A549 (cell line): ENCODE data around the gene FKBP15.

ENCODE experiments used
- CTCF ChIP-seq: fragments of >200 bp; sonication (Bioruptor Twin); formaldehyde crosslinking; IDR thresholded peaks from 3 replicates; pipeline ENCODE4 v1.5.1; 2016
- EHMT2 ChIP-seq: fragments of 200-600 bp; sonication (generic); IDR thresholded peaks from 2 replicates; pipeline ENCODE4 v1.6.1; 2016; ENCODE audit warnings: antibody characterized with exemption, low read depth, mild to moderate bottlenecking, moderate library complexity
- JUN ChIP-seq, 2 experiments: fragments of >200 bp; sonication (Bioruptor Twin); formaldehyde crosslinking; IDR thresholded peaks; 2 replicates in 1 of 2; 3 replicates in 1 of 2; pipeline ENCODE4 v1.6.1; 2016 to 2017
- KDM1A ChIP-seq: fragments of 200-600 bp; sonication (generic); IDR thresholded peaks from 2 replicates; pipeline ENCODE4 v1.6.1; 2016; ENCODE audit warnings: low read depth, mild to moderate bottlenecking
- ZC3H11A ChIP-seq: fragments of 450-650 bp; IDR thresholded peaks from 2 replicates; pipeline ENCODE4 v1.6.1; 2014; ENCODE audit warnings: antibody characterized with exemption, mild to moderate bottlenecking

GRCh38 chr9:113247640-113248039 is 26.6 kb upstream of the FKBP15 start:
- TF ChIP-seq CTCF (no peak), ZC3H11A (no peak), JUN (IDR thresholded peaks at IDR 0.05) (no peak), KDM1A (no peak), EHMT2 (no peak)
